ENCODE measurements around the gene FGF12. TPM values are rescaled to one million over a fixed set of nuclear protein-coding genes. Genes with fewer than 3 reads are reported as not detected.

FGF12 gene
- total RNA-seq, 1 donor from 2014 or later = 3.9 TPM

- H3K27me3 ChIP-seq (ENCODE audit: low read depth) = no peaks in the 10 kb centered on the region
- no peaks in the 10 kb centered on the region for H3K4me1 ChIP-seq
- DNase-seq (no peak), ATAC-seq (no peak)
- intact Hi-C loops (cut with DNase I) = no loop called here
- no peak for TF ChIP-seq CTCF (IDR thresholded peaks at IDR 0.05)
- no peak overlapping the region for H3K27ac ChIP-seq
- no peaks in the 10 kb centered on the region for H3K36me3 ChIP-seq
- no peak overlapping the region for H3K4me3 ChIP-seq
- H3K9me3 ChIP-seq = no peaks in the 10 kb centered on the region
Measured at GRCh38 chr3:192171213-192171612, 556.1 kb downstream of the FGF12 start.

GRCh38 chr3:192170659-192171058, 556.7 kb downstream of the FGF12 start:
- intact Hi-C loops (cut with DNase I) = no loop called here
- H3K27ac ChIP-seq = no peak overlapping the region
- H3K27me3 ChIP-seq (ENCODE audit: low read depth) = no peaks in the 10 kb centered on the region
- H3K4me3 ChIP-seq = no peak overlapping the region
- no peak for TF ChIP-seq CTCF (IDR thresholded peaks at IDR 0.05)
- H3K9me3 ChIP-seq = no peaks in the 10 kb centered on the region
- no peak for DNase-seq
- no peaks in the 10 kb centered on the region for H3K4me1 ChIP-seq
- H3K36me3 ChIP-seq = no peaks in the 10 kb centered on the region
- ATAC-seq = no peak

GRCh38 chr3:192170031-192170430, 557.3 kb downstream of the FGF12 start:
- intact Hi-C loops (cut with DNase I) = no loop called here
- H3K9me3 ChIP-seq = no peaks in the 10 kb centered on the region
- no peak overlapping the region for H3K27ac ChIP-seq
- H3K4me1 ChIP-seq = no peaks in the 10 kb centered on the region
- no peak overlapping the region for H3K4me3 ChIP-seq
- no peak for DNase-seq
- no peaks in the 10 kb centered on the region for H3K36me3 ChIP-seq
- no peak for TF ChIP-seq CTCF (IDR thresholded peaks at IDR 0.05)
- ATAC-seq = no peak
- H3K27me3 ChIP-seq (ENCODE audit: low read depth) = no peaks in the 10 kb centered on the region

- Histone ChIP-seq H3K9me3 (no peaks in the 10 kb centered on the region), H3K4me1 (no peaks in the 10 kb centered on the region), H3K27ac (no peak overlapping the region), H3K27me3 (ENCODE audit: low read depth) (no peaks in the 10 kb centered on the region), H3K4me3 (no peak overlapping the region), H3K36me3 (no peaks in the 10 kb centered on the region)
- no peak for TF ChIP-seq CTCF (IDR thresholded peaks at IDR 0.05)
- intact Hi-C loops (cut with DNase I) = no loop called here
- DNase-seq (no peak), ATAC-seq (no peak)
Measured at GRCh38 chr3:192169332-192169915, 557.9 kb downstream of the FGF12 start.

GRCh38 chr3:192168202-192168601, 559.1 kb downstream of the FGF12 start:
- no peak overlapping the region for H3K27ac ChIP-seq
- intact Hi-C loops (cut with DNase I) = no loop called here
- ATAC-seq (no peak), DNase-seq (no peak)
- TF ChIP-seq CTCF (IDR thresholded peaks at IDR 0.05) = no peak
- no peaks in the 10 kb centered on the region for H3K27me3 ChIP-seq (ENCODE audit: low read depth)
- no peaks in the 10 kb centered on the region for H3K4me1 ChIP-seq
- H3K36me3 ChIP-seq = no peaks in the 10 kb centered on the region
- H3K9me3 ChIP-seq = no peaks in the 10 kb centered on the region
- H3K4me3 ChIP-seq = no peak overlapping the region

GRCh38 chr3:192165552-192165951, 561.8 kb downstream of the FGF12 start:
- ATAC-seq = no peak
- DNase-seq = no peak
- H3K27ac ChIP-seq = no peak overlapping the region
- no peak for TF ChIP-seq CTCF (IDR thresholded peaks at IDR 0.05)
- H3K36me3 ChIP-seq = no peaks in the 10 kb centered on the region
- H3K4me3 ChIP-seq = no peak overlapping the region
- H3K9me3 ChIP-seq = no peaks in the 10 kb centered on the region
- intact Hi-C loops (cut with DNase I) = no loop called here
- no peaks in the 10 kb centered on the region for H3K4me1 ChIP-seq
- no peaks in the 10 kb centered on the region for H3K27me3 ChIP-seq (ENCODE audit: low read depth)
